Lung microvascular endothelial cell (primary cell): ENCODE data around the gene PRR14L. TPM values are rescaled to one million over a fixed set of nuclear protein-coding genes. Genes with fewer than 3 reads are reported as not detected.
A peak's percentile ranks its signal among the peaks of the same experiment; 100 is the strongest.
"Not testable (repeated sequence)": the region's sequence is repeated elsewhere in the genome, so short reads cannot be mapped to it uniquely, and the experiment has no call there.

ENCODE experiments used
- DNase-seq, 2 donors: peaks; one replicate each; pipeline versions ENCODE4 v3.0.0 to v3.0.0-alpha.2; 2010; ENCODE audit warnings: low read depth in 2 of 2
- total RNA-seq: library from RNA; depleted of rRNA; stranded (reverse); fragments of >200 nt; gene quantifications from 2 replicates; pipeline ENCODE4 v1.2.1, GENCODE V29; 2014

Gene PRR14L
- 13.9 and 18.5 TPM in 2 replicates for total RNA-seq

GRCh38 chr22:31749636-31750364 is at the start of gene PRR14L:
Gene PRR14L, minus strand, starts transcription at chr22:31750132. Its CDS starts 11,272 bp downstream, at chr22:31738860.
- DNase-seq, result peak; percentile 94 to 95

- not testable (repeated sequence) for DNase-seq
Measured at GRCh38 chr22:31799358-31799757, 49.4 kb upstream of the PRR14L start.

GRCh38 chr22:31790240-31790639 is 40.3 kb upstream of the PRR14L start:
- DNase-seq, result no peak

- no peak for DNase-seq
Measured at GRCh38 chr22:31789803-31790202, 39.9 kb upstream of the PRR14L start.

GRCh38 chr22:31776231-31776630 is 26.3 kb upstream of the PRR14L start:
- peak in 1 of 2 donors; percentile 20 for DNase-seq

- no peak for DNase-seq
Measured at GRCh38 chr22:31773416-31773815, 23.5 kb upstream of the PRR14L start.

GRCh38 chr22:31768422-31769059 is 18.6 kb upstream of the PRR14L start:
- no peak for DNase-seq

GRCh38 chr22:31764785-31765184 is 14.9 kb upstream of the PRR14L start:
- peak in 1 of 2 donors; percentile 33 for DNase-seq

- DNase-seq, result not testable (repeated sequence)
Measured at GRCh38 chr22:31758860-31759259, 8.9 kb upstream of the PRR14L start.

GRCh38 chr22:31757265-31757664 is 7.3 kb upstream of the PRR14L start:
- peak in 1 of 2 donors; percentile 52 for DNase-seq

GRCh38 chr22:31754813-31755212 is 4.9 kb upstream of the PRR14L start:
- DNase-seq, result no peak

GRCh38 chr22:31753634-31754501 is 3.9 kb upstream of the PRR14L start, which contains the start of gene DEPDC5:
Gene DEPDC5, plus strand, starts transcription at chr22:31754019. Its CDS starts 903 bp downstream, at chr22:31754922.
- peak; percentile 91 to 95 for DNase-seq

GRCh38 chr22:31753005-31753633 is 3.2 kb upstream of the PRR14L start:
- DNase-seq, result peak; percentile 50 to 57

GRCh38 chr22:31752096-31752847 is 2.3 kb upstream of the PRR14L start:
- no peak for DNase-seq

GRCh38 chr22:31750365-31751284 is 693 bp upstream of the PRR14L start:
- no peak for DNase-seq

- peak in 1 of 2 donors; percentile 26 for DNase-seq
Measured at GRCh38 chr22:31748490-31748889, 1.4 kb downstream of the PRR14L start.

- DNase-seq, result no peak
Measured at GRCh38 chr22:31747441-31747840, 2.5 kb downstream of the PRR14L start.

GRCh38 chr22:31743871-31744270 is 6.1 kb downstream of the PRR14L start:
- DNase-seq, result no peak

GRCh38 chr22:31742682-31743081 is 7.2 kb downstream of the PRR14L start:
- no peak for DNase-seq

- no peak for DNase-seq
Measured at GRCh38 chr22:31742115-31742514, 7.8 kb downstream of the PRR14L start.
